ENCODE measurements around the gene ZFPM1. TPM values are rescaled to one million over a fixed set of nuclear protein-coding genes. Genes with fewer than 3 reads are reported as not detected.
"Not testable (repeated sequence)": the region's sequence is repeated elsewhere in the genome, so short reads cannot be mapped to it uniquely, and the experiment has no call there.

ZFPM1 gene
- total RNA-seq, 1 donor from 2014 or later: 0.79 TPM

- Histone ChIP-seq H3K27me3 (ENCODE audit: control insufficient read depth, insufficient read depth, low read length) (peaks cover 2% of the 10 kb centered on the region), H3K4me3 (ENCODE audit: low read depth, low read length) (no peak overlapping the region), H3K36me3 (ENCODE audit: control insufficient read depth, insufficient read depth, low read length) (no peaks in the 10 kb centered on the region)
- FAIRE-seq: no peak
- no peak for TF ChIP-seq CTCF (IDR thresholded peaks at IDR 0.05; ENCODE audit: insufficient read depth, low read length, severe bottlenecking)
- no peak for DNase-seq (ENCODE audit: low read depth)
Observed at GRCh38 chr16:88407042-88407420, 46.0 kb upstream of the ZFPM1 start.

GRCh38 chr16:88407807-88408206 is 45.3 kb upstream of the ZFPM1 start:
- FAIRE-seq: no peak
- Histone ChIP-seq H3K27me3 (ENCODE audit: control insufficient read depth, insufficient read depth, low read length) (peaks cover 2% of the 10 kb centered on the region), H3K36me3 (ENCODE audit: control insufficient read depth, insufficient read depth, low read length) (no peaks in the 10 kb centered on the region), H3K4me3 (ENCODE audit: low read depth, low read length) (no peak overlapping the region)
- no peak for DNase-seq (ENCODE audit: low read depth)
- no peak for TF ChIP-seq CTCF (IDR thresholded peaks at IDR 0.05; ENCODE audit: insufficient read depth, low read length, severe bottlenecking)

- no peak overlapping the region for H3K4me3 ChIP-seq (ENCODE audit: low read depth, low read length)
- H3K27me3 ChIP-seq (ENCODE audit: control insufficient read depth, insufficient read depth, low read length): peaks cover 2% of the 10 kb centered on the region
- H3K36me3 ChIP-seq (ENCODE audit: control insufficient read depth, insufficient read depth, low read length): no peaks in the 10 kb centered on the region
- FAIRE-seq (no peak), DNase-seq (ENCODE audit: low read depth) (no peak)
- no peak for TF ChIP-seq CTCF (IDR thresholded peaks at IDR 0.05; ENCODE audit: insufficient read depth, low read length, severe bottlenecking)
Observed at GRCh38 chr16:88408561-88409142, 44.4 kb upstream of the ZFPM1 start.

GRCh38 chr16:88409296-88410065 is 43.6 kb upstream of the ZFPM1 start:
- Histone ChIP-seq H3K4me3 (ENCODE audit: low read depth, low read length) (no peak overlapping the region), H3K36me3 (ENCODE audit: control insufficient read depth, insufficient read depth, low read length) (no peaks in the 10 kb centered on the region), H3K27me3 (ENCODE audit: control insufficient read depth, insufficient read depth, low read length) (peaks cover 2% of the 10 kb centered on the region)
- FAIRE-seq: no peak
- no peak for DNase-seq (ENCODE audit: low read depth)
- no peak for TF ChIP-seq CTCF (IDR thresholded peaks at IDR 0.05; ENCODE audit: insufficient read depth, low read length, severe bottlenecking)

GRCh38 chr16:88410297-88410968 is 42.6 kb upstream of the ZFPM1 start:
- not testable (repeated sequence) for DNase-seq (ENCODE audit: low read depth); H3K27me3 ChIP-seq (ENCODE audit: control insufficient read depth, insufficient read depth, low read length); H3K36me3 ChIP-seq (ENCODE audit: control insufficient read depth, insufficient read depth, low read length); H3K4me3 ChIP-seq (ENCODE audit: low read depth, low read length)
- FAIRE-seq: peak; percentile 100

GRCh38 chr16:88411951-88412576 is 41.0 kb upstream of the ZFPM1 start:
- peak; percentile 66 for FAIRE-seq
- TF ChIP-seq CTCF (IDR thresholded peaks at IDR 0.05; ENCODE audit: insufficient read depth, low read length, severe bottlenecking): no peak
- no peak for DNase-seq (ENCODE audit: low read depth)
- H3K36me3 ChIP-seq (ENCODE audit: control insufficient read depth, insufficient read depth, low read length): no peaks in the 10 kb centered on the region
- H3K27me3 ChIP-seq (ENCODE audit: control insufficient read depth, insufficient read depth, low read length): no peaks in the 10 kb centered on the region
- H3K4me3 ChIP-seq (ENCODE audit: low read depth, low read length): no peak overlapping the region

Data from bronchial epithelial cell (primary cell).